Endothelial cell of umbilical vein (primary cell): Measurements from ENCODE around the gene DNAJC8.

ENCODE experiments used
- POLR2AphosphoS5 ChIP-seq: IDR thresholded peaks from 2 replicates; pipeline ENCODE4 v1.6.1; 2012; ENCODE audit warnings: low read depth, mild to moderate bottlenecking, control low read depth, low read length, moderate library complexity; ENCODE audit not compliant: insufficient read depth
- TF ChIP-seq, protein P1 (sequence below), 2 donors: IDR thresholded peaks; 1 replicate in 1 of 2; 2 replicates in 1 of 2; pipeline ENCODE4 v1.5.1; 2011; ENCODE audit warnings: low read length in 2 of 2, mild to moderate bottlenecking in 2 of 2, moderate library complexity in 2 of 2, control low read depth in 1 of 2, inconsistent platforms in 1 of 2, low read depth in 1 of 2; ENCODE audit not compliant: insufficient read depth in 1 of 2; ENCODE audit errors: extremely low read depth in 1 of 2

DNA sequence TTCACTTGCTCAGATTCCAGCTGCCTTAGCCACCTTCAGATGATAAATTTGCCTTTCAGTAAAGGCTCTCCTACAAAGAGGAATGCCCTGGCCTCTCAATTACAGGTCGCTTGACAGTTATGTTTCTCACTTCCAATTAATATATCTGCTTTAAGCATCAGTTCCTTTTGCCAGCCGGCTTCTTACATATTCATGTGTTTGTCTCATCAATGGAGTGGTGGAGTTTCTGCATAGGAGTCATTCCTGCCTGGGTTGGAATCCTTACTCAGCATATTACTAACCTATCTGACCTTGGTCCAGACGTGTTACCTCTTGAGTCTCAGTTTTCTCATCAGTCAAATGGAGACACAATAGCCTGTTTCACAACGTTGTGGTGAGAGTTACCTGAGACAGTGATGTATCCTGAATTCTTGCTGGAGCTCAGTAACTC lies 17.1 kb upstream of the DNAJC8 start:
- TF ChIP-seq POLR2AphosphoS5, result no peak
- TF ChIP-seq, protein P1, sequence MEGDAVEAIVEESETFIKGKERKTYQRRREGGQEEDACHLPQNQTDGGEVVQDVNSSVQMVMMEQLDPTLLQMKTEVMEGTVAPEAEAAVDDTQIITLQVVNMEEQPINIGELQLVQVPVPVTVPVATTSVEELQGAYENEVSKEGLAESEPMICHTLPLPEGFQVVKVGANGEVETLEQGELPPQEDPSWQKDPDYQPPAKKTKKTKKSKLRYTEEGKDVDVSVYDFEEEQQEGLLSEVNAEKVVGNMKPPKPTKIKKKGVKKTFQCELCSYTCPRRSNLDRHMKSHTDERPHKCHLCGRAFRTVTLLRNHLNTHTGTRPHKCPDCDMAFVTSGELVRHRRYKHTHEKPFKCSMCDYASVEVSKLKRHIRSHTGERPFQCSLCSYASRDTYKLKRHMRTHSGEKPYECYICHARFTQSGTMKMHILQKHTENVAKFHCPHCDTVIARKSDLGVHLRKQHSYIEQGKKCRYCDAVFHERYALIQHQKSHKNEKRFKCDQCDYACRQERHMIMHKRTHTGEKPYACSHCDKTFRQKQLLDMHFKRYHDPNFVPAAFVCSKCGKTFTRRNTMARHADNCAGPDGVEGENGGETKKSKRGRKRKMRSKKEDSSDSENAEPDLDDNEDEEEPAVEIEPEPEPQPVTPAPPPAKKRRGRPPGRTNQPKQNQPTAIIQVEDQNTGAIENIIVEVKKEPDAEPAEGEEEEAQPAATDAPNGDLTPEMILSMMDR (IDR thresholded peaks at IDR 0.05; ENCODE audit: extremely low read depth in 1 of 2, insufficient read depth in 1 of 2, low read depth in 1 of 2, low read length in 2 of 2), result no peak
